HCT116 (cell line): ENCODE measurements around the gene AMBRA1. TPM values are rescaled to one million over a fixed set of nuclear protein-coding genes. Genes with fewer than 3 reads are reported as not detected.

Source experiments
- ATAC-seq: fragments of 200-7000 bp; cut with Tn5 transposase; 2 replicates; pipeline ENCODE4 v1.9.1; 2020; ENCODE audit warnings: mild to moderate bottlenecking, moderate library complexity
- BruUV-seq: library from RNA; stranded (reverse); fragments of 400-500 nt; replicated peaks from 2 replicates; lab custom pipeline; 2021; lab: Mats Ljungman, UMichigan
- CTCF ChIA-PET: fragments of 300-600 bp; sonication (Branson Sonifier 250); formaldehyde crosslinking; loops from one replicate; lab custom pipeline; 2021; ENCODE audit warnings: antibody characterized with exemption; lab: Charles Lee
- POLR2A ChIA-PET: fragments of 300-600, 350-600 bp; sonication (Branson Sonifier 250); formaldehyde crosslinking; loops from one replicate; lab custom pipeline; 2021; ENCODE audit warnings: antibody characterized with exemption; lab: Charles Lee
- RAD21 ChIA-PET, 2 experiments: fragments of 300-600 bp; sonication (Branson Sonifier 250); formaldehyde crosslinking; loops; one replicate each; lab custom pipeline; 2023; ENCODE audit warnings: low total read pairs in 2 of 2; ENCODE audit not compliant: uncharacterized antibody in 2 of 2, unreplicated experiment in 2 of 2, low non-redundant PET in 1 of 2; lab: Charles Lee
- DNase-seq: peaks from one replicate; pipeline ENCODE4 v3.0.0-alpha.2; 2010; ENCODE audit warnings: low read depth, low spot score
- H2AFZ ChIP-seq: fragments of 200-600 bp; shearing (Covaris generic), sonication (generic); 2 replicates; pipeline ENCODE4 v1.6.1; 2017; ENCODE audit warnings: low read depth, mixed run types, mixed read lengths, antibody characterized with exemption, low read length; ENCODE audit not compliant: poor library complexity, severe bottlenecking
- H3K27ac ChIP-seq: 2 replicates; pipeline ENCODE4 v1.5.1; 2012; ENCODE audit warnings: low read depth, low read length
- H3K27me3 ChIP-seq: fragments of 200-600 bp; sonication (generic); 2 replicates; pipeline ENCODE4 v1.6.1; 2016; ENCODE audit warnings: mixed run types, low read length, mixed read lengths; ENCODE audit not compliant: insufficient read depth
- H3K36me3 ChIP-seq, 2 experiments: fragments of 200-500 bp in 1 of 2; fragments of 200-600 bp in 1 of 2; sonication (Bioruptor generic) in 1 of 2; sonication (generic) in 1 of 2; 2 replicates each; pipeline versions ENCODE4 v1.5.1 to v1.6.1; 2014 to 2016; ENCODE audit warnings: low read length in 2 of 2, inconsistent platforms in 1 of 2, mixed read lengths in 1 of 2, mixed run types in 1 of 2; ENCODE audit not compliant: insufficient read depth in 2 of 2, control insufficient read depth in 1 of 2
- H3K4me1 ChIP-seq, 2 experiments: fragments of 200-600 bp in 1 of 2; sonication (generic) in 1 of 2; 2 replicates each; pipeline versions ENCODE4 v1.5.1 to v1.6.1; 2012 to 2017; ENCODE audit warnings: low read length in 2 of 2, inconsistent platforms in 1 of 2, mild to moderate bottlenecking in 1 of 2, mixed read lengths in 1 of 2, mixed run types in 1 of 2, moderate library complexity in 1 of 2; ENCODE audit not compliant: insufficient read depth in 2 of 2, control insufficient read depth in 1 of 2
- H3K4me2 ChIP-seq: fragments of 200-600 bp; sonication (generic); 2 replicates; pipeline ENCODE4 v1.6.1; 2017; ENCODE audit warnings: mixed run types, low read length, mixed read lengths
- H3K4me3 ChIP-seq, 2 experiments: fragments of 200-600 bp in 1 of 2; sonication (generic) in 1 of 2; replicated peaks in 1 of 2; 2 replicates each; pipeline ENCODE4 v1.5.1; 2011 to 2016; ENCODE audit warnings: low read length in 2 of 2, control low read depth in 1 of 2, low read depth in 1 of 2, mild to moderate bottlenecking in 1 of 2, mixed read lengths in 1 of 2, mixed run types in 1 of 2
- H3K79me2 ChIP-seq: fragments of 200-600 bp; sonication (generic); 2 replicates; pipeline ENCODE4 v1.6.1; 2017; ENCODE audit warnings: mild to moderate bottlenecking, mixed run types, low read length, moderate library complexity, mixed read lengths; ENCODE audit not compliant: insufficient read depth
- H3K9ac ChIP-seq: fragments of 200-600 bp; sonication (generic); 2 replicates; pipeline ENCODE4 v1.6.1; 2016; ENCODE audit warnings: low read length, mixed read lengths
- H3K9me2 ChIP-seq: fragments of 200-600 bp; sonication (generic), shearing (Covaris generic); 2 replicates; pipeline ENCODE4 v1.6.1; 2017; ENCODE audit warnings: mixed run types, mild to moderate bottlenecking, moderate library complexity; ENCODE audit not compliant: insufficient read depth
- H3K9me3 ChIP-seq, 2 experiments: fragments of 200-500 bp in 1 of 2; fragments of 200-600 bp in 1 of 2; sonication (Bioruptor generic) in 1 of 2; sonication (generic) in 1 of 2; 2 replicates each; pipeline ENCODE4 v1.6.1; 2014 to 2017; ENCODE audit warnings: low read length in 2 of 2, mixed read lengths in 2 of 2, inconsistent platforms in 1 of 2, low read depth in 1 of 2, mild to moderate bottlenecking in 1 of 2, mixed run types in 1 of 2, moderate library complexity in 1 of 2; ENCODE audit not compliant: control insufficient read depth in 1 of 2, insufficient read depth in 1 of 2
- H4K20me1 ChIP-seq: fragments of 200-600 bp; sonication (generic), shearing (Covaris generic); 2 replicates; pipeline ENCODE4 v1.6.1; 2017; ENCODE audit warnings: mixed run types, mild to moderate bottlenecking, moderate library complexity; ENCODE audit not compliant: insufficient read depth
- ATF3 ChIP-seq: IDR thresholded peaks from 2 replicates; pipeline ENCODE4 v1.6.1; 2012
- CBX3 ChIP-seq: IDR thresholded peaks from 2 replicates; pipeline ENCODE4 v1.6.1; 2012; ENCODE audit warnings: low read depth
- CTCF ChIP-seq, 3 experiments: fragments of 200-600 bp in 1 of 3; sonication (generic) in 1 of 3; IDR thresholded peaks in 2 of 3; conservative IDR thresholded peaks in 1 of 3; 2 replicates each; pipeline ENCODE4 v1.5.1; 2012 to 2017; ENCODE audit warnings: low read depth in 2 of 3, low read length in 2 of 3, antibody characterized with exemption in 1 of 3, borderline replicate concordance in 1 of 3, control low read depth in 1 of 3, mild to moderate bottlenecking in 1 of 3, mixed read lengths in 1 of 3, mixed run types in 1 of 3, moderate library complexity in 1 of 3; ENCODE audit not compliant: insufficient read depth in 1 of 3
- ELF1 ChIP-seq: IDR thresholded peaks from 2 replicates; pipeline ENCODE4 v1.6.1; 2012; ENCODE audit warnings: low read depth, borderline replicate concordance
- EZH2 ChIP-seq: fragments of 200-600 bp; sonication (generic); IDR thresholded peaks from 2 replicates; pipeline ENCODE4 v1.6.1; 2017; ENCODE audit warnings: antibody characterized with exemption, mixed run types
- FOSL1 ChIP-seq: IDR thresholded peaks from 2 replicates; pipeline ENCODE4 v1.6.1; 2012; ENCODE audit warnings: low read depth
- JUND ChIP-seq: IDR thresholded peaks from 2 replicates; pipeline ENCODE4 v1.6.1; 2012
- MAX ChIP-seq: IDR thresholded peaks from 2 replicates; pipeline ENCODE4 v1.6.1; 2012
- SIN3A ChIP-seq: IDR thresholded peaks from 2 replicates; pipeline ENCODE4 v1.6.1; 2012; ENCODE audit warnings: low read depth
- SRF ChIP-seq: IDR thresholded peaks from 2 replicates; pipeline ENCODE4 v1.6.1; 2012; ENCODE audit warnings: low read depth
- YY1 ChIP-seq: IDR thresholded peaks from 2 replicates; pipeline ENCODE4 v1.6.1; 2011; ENCODE audit warnings: low read length, low read depth, moderate library complexity, mild to moderate bottlenecking; ENCODE audit not compliant: insufficient replicate concordance; ENCODE audit errors: extremely low read depth
- ZBTB33 ChIP-seq: IDR thresholded peaks from 2 replicates; pipeline ENCODE4 v1.6.1; 2011; ENCODE audit warnings: mild to moderate bottlenecking, low read length, moderate library complexity; ENCODE audit not compliant: insufficient replicate concordance; ENCODE audit errors: extremely low read depth
- ZFX ChIP-seq: fragments of 450-650 bp; IDR thresholded peaks from 2 replicates; pipeline ENCODE4 v1.6.1; 2017
- ZNF274 ChIP-seq: fragments of 200-500 bp; sonication (Bioruptor generic); IDR thresholded peaks from 2 replicates; pipeline ENCODE4 v1.6.1; 2014; ENCODE audit warnings: mild to moderate bottlenecking, low read depth, low read length, inconsistent platforms
- intact Hi-C: fragments of 100-400 bp; cut with micrococcal nuclease; formaldehyde crosslinking; loops from 2 replicates; pipeline ENCODE4 v1.10.0; 2022
- total RNA-seq: library from RNA; stranded (reverse); gene quantifications from one replicate; pipeline ENCODE4 v1.2.1, GENCODE V29; 2021; ENCODE audit not compliant: unreplicated experiment
- TF ChIP-seq, protein P1 (sequence below): IDR thresholded peaks from 2 replicates; pipeline ENCODE4 v1.6.1; 2012; ENCODE audit warnings: low read depth

The AMBRA1 gene
- total RNA-seq, 1 experiment from 2014 or later, result 22.7 TPM

GRCh38 chr11:46617972-46618314 lies 24.1 kb upstream of the AMBRA1 start:
- ChIA-PET POLR2A (no interaction called here), RAD21 (no interaction called here), CTCF (interaction anchor here (0.7 to 1.2 kb wide), 3 partner anchors 10 to 500 kb away, joined by 3 read pairs; no protein-coding TSS in a partner anchor)
- Histone ChIP-seq H3K36me3 (peaks cover 0 to 2% of the 10 kb centered on the region in 2 experiments; a peak in 1 of 4 replicates), H4K20me1 (no peaks in the 10 kb centered on the region), H3K9me3 (no peaks in the 10 kb centered on the region), H3K4me3 (peak overlapping the region; percentile 71 to 99), H3K27me3 (no peaks in the 10 kb centered on the region), H3K79me2 (peaks cover 27% of the 10 kb centered on the region), H2AFZ (no peak overlapping the region), H3K4me1 (peaks cover 13 to 23% of the 10 kb centered on the region in 2 experiments), H3K9me2 (no peaks in the 10 kb centered on the region), H3K9ac (peak overlapping the region; percentile 95), H3K27ac (peak overlapping the region; percentile 73), H3K4me2 (peak overlapping the region; percentile 92)
- no peak for DNase-seq
- intact Hi-C loops, result loop anchor here (1.0 to 10.0 kb wide), 4 partner anchors 24 to 381 kb away; partner anchors contain the start of genes AMBRA1 and MDK
- no peak for ATAC-seq
- TF ChIP-seq ELF1 (no peak; the same call in 1 of the 2 replicates), ATF3 (no peak), ZNF274 (no peak), ZFX (no peak), ZBTB33 (no peak), CBX3 (no peak), SIN3A (no peak), YY1 (no peak), SRF (no peak), MAX (no peak), JUND (no peak), EZH2 (no peak), FOSL1 (no peak), CTCF (IDR thresholded peaks at IDR 0.05 in 2 of 3, conservative IDR thresholded peaks at IDR 0.05 in 1 of 3; ENCODE audit: borderline replicate concordance in 1 of 3, insufficient read depth in 1 of 3, low read depth in 2 of 3, low read length in 2 of 3) (no peak)
- TF ChIP-seq, protein P1, sequence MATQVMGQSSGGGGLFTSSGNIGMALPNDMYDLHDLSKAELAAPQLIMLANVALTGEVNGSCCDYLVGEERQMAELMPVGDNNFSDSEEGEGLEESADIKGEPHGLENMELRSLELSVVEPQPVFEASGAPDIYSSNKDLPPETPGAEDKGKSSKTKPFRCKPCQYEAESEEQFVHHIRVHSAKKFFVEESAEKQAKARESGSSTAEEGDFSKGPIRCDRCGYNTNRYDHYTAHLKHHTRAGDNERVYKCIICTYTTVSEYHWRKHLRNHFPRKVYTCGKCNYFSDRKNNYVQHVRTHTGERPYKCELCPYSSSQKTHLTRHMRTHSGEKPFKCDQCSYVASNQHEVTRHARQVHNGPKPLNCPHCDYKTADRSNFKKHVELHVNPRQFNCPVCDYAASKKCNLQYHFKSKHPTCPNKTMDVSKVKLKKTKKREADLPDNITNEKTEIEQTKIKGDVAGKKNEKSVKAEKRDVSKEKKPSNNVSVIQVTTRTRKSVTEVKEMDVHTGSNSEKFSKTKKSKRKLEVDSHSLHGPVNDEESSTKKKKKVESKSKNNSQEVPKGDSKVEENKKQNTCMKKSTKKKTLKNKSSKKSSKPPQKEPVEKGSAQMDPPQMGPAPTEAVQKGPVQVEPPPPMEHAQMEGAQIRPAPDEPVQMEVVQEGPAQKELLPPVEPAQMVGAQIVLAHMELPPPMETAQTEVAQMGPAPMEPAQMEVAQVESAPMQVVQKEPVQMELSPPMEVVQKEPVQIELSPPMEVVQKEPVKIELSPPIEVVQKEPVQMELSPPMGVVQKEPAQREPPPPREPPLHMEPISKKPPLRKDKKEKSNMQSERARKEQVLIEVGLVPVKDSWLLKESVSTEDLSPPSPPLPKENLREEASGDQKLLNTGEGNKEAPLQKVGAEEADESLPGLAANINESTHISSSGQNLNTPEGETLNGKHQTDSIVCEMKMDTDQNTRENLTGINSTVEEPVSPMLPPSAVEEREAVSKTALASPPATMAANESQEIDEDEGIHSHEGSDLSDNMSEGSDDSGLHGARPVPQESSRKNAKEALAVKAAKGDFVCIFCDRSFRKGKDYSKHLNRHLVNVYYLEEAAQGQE, result no peak
- no TSS peak for BruUV-seq
